ENCODE measurements around the gene C1orf174. TPM values are rescaled to one million over a fixed set of nuclear protein-coding genes. Genes with fewer than 3 reads are reported as not detected.

Gene C1orf174
- total and polyA plus RNA-seq, 4 donors: 10.8 to 19.3 (median 17.6) TPM

DNA sequence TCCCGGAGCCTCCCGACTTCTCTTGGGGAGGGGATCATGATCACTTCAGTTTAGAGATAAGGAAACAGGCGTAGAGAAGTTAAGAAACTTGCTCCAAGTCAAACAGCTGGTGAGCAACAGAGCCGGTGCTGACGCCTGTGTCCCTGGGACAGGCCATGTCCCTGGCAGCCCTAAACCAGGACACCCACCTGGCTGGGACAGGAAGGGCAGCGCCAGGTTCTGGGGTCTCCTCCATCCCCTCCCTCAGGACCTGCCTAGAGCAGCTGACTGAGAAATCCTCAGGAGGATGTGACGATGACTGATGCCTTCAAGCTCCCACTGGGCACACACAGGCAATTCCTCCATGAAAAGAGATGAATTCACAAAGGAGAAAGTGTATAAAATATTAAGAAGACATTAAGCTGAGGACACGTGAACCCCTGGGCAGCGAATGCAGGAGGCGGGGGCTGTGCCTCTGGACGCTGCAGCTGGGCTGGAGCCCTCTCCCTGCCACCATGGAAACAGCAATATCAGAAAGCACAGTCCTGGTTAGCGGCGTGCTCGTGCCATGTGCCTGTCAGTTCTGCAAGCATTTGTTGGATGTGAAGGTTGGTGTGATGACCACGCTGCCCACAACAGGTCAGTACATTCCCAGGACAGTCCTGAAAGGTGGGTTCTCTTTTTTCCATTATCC is 40.1 kb upstream of the C1orf174 start:
- peaks cover 0 to 13% (median 3%) of the 10 kb centered on the region in 3 donors for H3K27me3 ChIP-seq (ENCODE audit: control insufficient read depth in 3 of 3, insufficient read depth in 3 of 3, low read length in 2 of 3)

GRCh38 chr1:3939242-3940080 is 39.4 kb upstream of the C1orf174 start:
- no peak overlapping the region for H3K9ac ChIP-seq (ENCODE audit: insufficient read depth in 1 of 2, low read length in 2 of 2)
- H3K36me3 ChIP-seq (ENCODE audit: control insufficient read depth in 4 of 4, insufficient read depth in 4 of 4, low read length in 4 of 4): no peaks in the 10 kb centered on the region
- peaks cover 0 to 4% (median 0%) of the 10 kb centered on the region in 4 donors for H3K9me3 ChIP-seq (ENCODE audit: control insufficient read depth in 4 of 4, insufficient read depth in 3 of 4, low read length in 3 of 4)
- 83 to 87% methylated on average over 12 of the region's 12 CpGs for WGBS, 2 donors
- TF ChIP-seq, protein P1, sequence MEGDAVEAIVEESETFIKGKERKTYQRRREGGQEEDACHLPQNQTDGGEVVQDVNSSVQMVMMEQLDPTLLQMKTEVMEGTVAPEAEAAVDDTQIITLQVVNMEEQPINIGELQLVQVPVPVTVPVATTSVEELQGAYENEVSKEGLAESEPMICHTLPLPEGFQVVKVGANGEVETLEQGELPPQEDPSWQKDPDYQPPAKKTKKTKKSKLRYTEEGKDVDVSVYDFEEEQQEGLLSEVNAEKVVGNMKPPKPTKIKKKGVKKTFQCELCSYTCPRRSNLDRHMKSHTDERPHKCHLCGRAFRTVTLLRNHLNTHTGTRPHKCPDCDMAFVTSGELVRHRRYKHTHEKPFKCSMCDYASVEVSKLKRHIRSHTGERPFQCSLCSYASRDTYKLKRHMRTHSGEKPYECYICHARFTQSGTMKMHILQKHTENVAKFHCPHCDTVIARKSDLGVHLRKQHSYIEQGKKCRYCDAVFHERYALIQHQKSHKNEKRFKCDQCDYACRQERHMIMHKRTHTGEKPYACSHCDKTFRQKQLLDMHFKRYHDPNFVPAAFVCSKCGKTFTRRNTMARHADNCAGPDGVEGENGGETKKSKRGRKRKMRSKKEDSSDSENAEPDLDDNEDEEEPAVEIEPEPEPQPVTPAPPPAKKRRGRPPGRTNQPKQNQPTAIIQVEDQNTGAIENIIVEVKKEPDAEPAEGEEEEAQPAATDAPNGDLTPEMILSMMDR (IDR thresholded peaks at IDR 0.05; ENCODE audit: control extremely low read depth, extremely low read depth): no peak
- H3K27me3 ChIP-seq (ENCODE audit: control insufficient read depth in 3 of 3, insufficient read depth in 3 of 3, low read length in 2 of 3): peaks cover 0 to 7% (median 3%) of the 10 kb centered on the region in 3 donors
- DNase-seq: no peak
- H3K4me1 ChIP-seq (ENCODE audit: control insufficient read depth in 5 of 5, insufficient read depth in 5 of 5, low read length in 5 of 5): peaks cover 0 to 14% (median 0%) of the 10 kb centered on the region in 5 donors
- no peak for ATAC-seq (ENCODE audit: insufficient read depth, low FRiP score)
- H3K4me3 ChIP-seq: no peak overlapping the region
- H3K27ac ChIP-seq (ENCODE audit: low read depth in 1 of 2, low read length in 1 of 2): no peak overlapping the region

More for the DNA sequence above, 40.1 kb upstream of the C1orf174 start:
- no peaks in the 10 kb centered on the region for H3K36me3 ChIP-seq (ENCODE audit: control insufficient read depth in 4 of 4, insufficient read depth in 4 of 4, low read length in 4 of 4)
- H3K4me1 ChIP-seq (ENCODE audit: control insufficient read depth in 5 of 5, insufficient read depth in 5 of 5, low read length in 5 of 5): peaks cover 0 to 14% (median 0%) of the 10 kb centered on the region in 5 donors
- peak; percentile 34 to 51 (median 51) for DNase-seq
- no peak overlapping the region for H3K4me3 ChIP-seq
- peaks cover 0 to 4% (median 0%) of the 10 kb centered on the region in 4 donors for H3K9me3 ChIP-seq (ENCODE audit: control insufficient read depth in 4 of 4, insufficient read depth in 3 of 4, low read length in 3 of 4)
- WGBS, 2 donors: 55 to 74% methylated on average over 15 of the region's 15 CpGs
- ATAC-seq (ENCODE audit: insufficient read depth, low FRiP score): no peak
- TF ChIP-seq, protein P1 (IDR thresholded peaks at IDR 0.05; ENCODE audit: control extremely low read depth, extremely low read depth): no peak
- H3K27ac ChIP-seq (ENCODE audit: low read depth in 1 of 2, low read length in 1 of 2): no peak overlapping the region
- no peak overlapping the region for H3K9ac ChIP-seq (ENCODE audit: insufficient read depth in 1 of 2, low read length in 2 of 2)

GRCh38 chr1:3932156-3932919 is 32.3 kb upstream of the C1orf174 start:
- H3K27ac ChIP-seq (ENCODE audit: low read depth in 1 of 2, low read length in 1 of 2): no peak overlapping the region
- DNase-seq (no peak), ATAC-seq (ENCODE audit: insufficient read depth, low FRiP score) (no peak)
- peaks cover 0 to 7% (median 2%) of the 10 kb centered on the region in 3 donors for H3K27me3 ChIP-seq (ENCODE audit: control insufficient read depth in 3 of 3, insufficient read depth in 3 of 3, low read length in 2 of 3)
- TF ChIP-seq, protein P1 (IDR thresholded peaks at IDR 0.05; ENCODE audit: control extremely low read depth, extremely low read depth): no peak
- peaks cover 0 to 5% (median 2%) of the 10 kb centered on the region in 4 donors for H3K9me3 ChIP-seq (ENCODE audit: control insufficient read depth in 4 of 4, insufficient read depth in 3 of 4, low read length in 3 of 4)
- H3K4me1 ChIP-seq (ENCODE audit: control insufficient read depth in 5 of 5, insufficient read depth in 5 of 5, low read length in 5 of 5): peaks cover 0 to 7% (median 0%) of the 10 kb centered on the region in 5 donors
- H3K9ac ChIP-seq (ENCODE audit: insufficient read depth in 1 of 2, low read length in 2 of 2): no peak overlapping the region
- H3K4me3 ChIP-seq: no peak overlapping the region
- H3K36me3 ChIP-seq (ENCODE audit: control insufficient read depth in 4 of 4, insufficient read depth in 4 of 4, low read length in 4 of 4): no peaks in the 10 kb centered on the region
- 75% methylated on average over 21 of the region's 21 CpGs for WGBS, 2 donors
